RPMI8226 (cell line): Measurements from ENCODE around the gene CLDN14.
A peak's percentile ranks its signal among the peaks of the same experiment; 100 is the strongest.

Experiments
- DNase-seq: peaks from one replicate; pipeline ENCODE4 v3.0.0-alpha.2; 2015

Gene CLDN14, protein sequence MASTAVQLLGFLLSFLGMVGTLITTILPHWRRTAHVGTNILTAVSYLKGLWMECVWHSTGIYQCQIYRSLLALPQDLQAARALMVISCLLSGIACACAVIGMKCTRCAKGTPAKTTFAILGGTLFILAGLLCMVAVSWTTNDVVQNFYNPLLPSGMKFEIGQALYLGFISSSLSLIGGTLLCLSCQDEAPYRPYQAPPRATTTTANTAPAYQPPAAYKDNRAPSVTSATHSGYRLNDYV

DNA sequence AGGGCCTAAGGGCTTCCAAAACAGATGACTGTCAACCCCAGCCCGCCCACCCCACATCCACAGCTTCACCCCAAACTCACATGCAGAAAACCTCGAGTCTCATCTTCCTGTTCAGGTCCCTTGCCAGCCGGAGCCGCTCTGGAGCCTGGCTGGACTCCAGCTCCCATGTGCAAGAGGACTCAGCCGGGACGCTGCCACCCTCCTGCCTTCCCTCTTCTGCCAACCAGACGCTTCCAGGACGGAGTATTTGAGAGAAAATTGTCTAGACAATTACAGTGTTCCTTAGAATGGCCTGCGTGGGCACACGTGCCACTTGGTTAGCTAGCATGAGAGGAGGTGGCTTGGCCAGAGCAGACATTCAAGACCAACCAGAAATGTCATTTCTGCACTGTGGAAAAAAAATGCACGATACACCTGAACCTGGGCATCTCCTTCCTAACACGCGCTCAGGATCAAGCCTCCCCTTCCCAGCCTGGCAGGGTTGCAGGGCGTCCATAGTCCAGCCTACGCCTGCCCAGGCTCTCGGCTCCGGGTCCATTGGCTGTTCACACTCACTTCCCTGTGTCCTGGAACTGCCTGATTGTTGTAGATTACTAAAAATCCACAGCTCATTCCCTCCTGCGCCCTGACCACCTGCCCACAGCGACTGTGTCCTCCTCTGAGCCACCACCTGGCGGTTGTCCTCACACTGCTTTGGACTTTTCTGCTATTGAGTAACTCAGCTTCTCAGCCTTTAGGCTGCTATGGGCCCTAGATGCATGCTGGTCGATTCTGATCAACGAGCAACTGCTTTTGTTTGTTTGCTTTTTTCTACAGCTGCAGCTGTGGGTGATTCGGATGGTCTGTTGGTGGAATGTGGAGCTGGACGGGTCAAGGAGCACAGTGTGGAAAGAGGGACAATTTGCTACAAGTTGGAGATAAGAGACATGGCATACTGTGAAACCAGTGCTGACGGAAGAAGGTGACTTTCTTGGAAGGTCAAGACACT, at the start of gene CLDN14:
CLDN14 (minus strand) TSS at position 708 of the 988 bp plus-strand sequence. CDS start 18,427 bp downstream, outside the sequence.
- DNase-seq, result no peak

DNA sequence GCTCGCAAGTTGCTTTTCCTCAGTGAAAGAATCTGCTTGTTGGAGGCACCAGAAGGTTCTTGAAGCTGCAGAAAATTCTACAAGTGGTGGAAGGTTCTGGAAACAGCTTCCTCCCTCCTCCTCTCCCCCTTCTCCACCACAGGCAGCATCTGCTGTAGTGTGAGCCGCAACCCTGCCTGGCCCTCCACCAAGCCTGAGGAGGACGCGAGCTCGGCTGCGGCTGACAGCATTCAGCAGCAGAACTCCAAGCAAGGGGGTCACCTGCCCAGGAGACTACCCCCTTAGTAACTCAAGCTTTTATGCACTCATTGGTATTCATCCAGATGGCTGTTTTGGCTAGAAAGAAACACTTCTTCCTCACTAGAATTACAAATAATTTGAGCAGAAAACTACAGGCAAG, 48.8 kb upstream of the CLDN14 start:
- no peak for DNase-seq

DNA sequence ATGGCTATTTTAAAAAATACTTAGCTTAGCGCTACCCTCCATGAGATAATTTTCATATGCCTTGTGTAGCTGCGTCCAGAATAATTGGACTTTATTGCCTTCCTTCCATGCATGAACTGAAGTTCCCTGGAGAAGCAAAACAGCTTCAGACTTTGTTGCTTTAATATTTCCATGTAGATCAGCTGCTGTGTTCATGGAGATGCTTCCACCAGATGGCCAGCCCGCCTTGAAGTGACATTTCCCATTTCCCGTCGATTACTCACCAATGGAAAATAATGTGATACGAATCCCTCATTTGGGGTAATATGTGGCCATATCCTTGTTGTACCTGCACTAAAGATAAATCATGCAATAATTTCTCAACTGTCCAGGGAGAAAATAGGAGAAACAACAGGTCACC, 47.4 kb upstream of the CLDN14 start:
- DNase-seq, result no peak

DNA sequence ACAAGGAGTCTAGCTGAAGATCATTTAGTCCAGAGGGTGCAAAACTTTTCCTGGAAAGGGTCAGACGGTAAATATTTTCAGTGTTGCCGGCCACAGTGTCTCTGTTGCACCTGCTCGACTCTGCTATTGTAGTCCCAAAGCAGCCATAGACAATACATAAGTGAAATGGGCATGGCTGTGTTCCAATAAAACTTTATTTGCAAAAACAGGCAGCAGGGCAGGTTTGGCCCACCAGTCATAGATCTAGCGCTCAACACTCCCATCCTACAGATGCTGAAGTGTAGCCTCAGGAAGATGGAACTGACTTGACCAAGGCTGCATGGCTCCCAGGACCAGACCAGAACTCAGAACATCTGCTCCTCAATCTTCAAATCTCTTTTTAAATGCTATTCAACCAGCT, 46.2 kb upstream of the CLDN14 start:
- no peak for DNase-seq

DNA sequence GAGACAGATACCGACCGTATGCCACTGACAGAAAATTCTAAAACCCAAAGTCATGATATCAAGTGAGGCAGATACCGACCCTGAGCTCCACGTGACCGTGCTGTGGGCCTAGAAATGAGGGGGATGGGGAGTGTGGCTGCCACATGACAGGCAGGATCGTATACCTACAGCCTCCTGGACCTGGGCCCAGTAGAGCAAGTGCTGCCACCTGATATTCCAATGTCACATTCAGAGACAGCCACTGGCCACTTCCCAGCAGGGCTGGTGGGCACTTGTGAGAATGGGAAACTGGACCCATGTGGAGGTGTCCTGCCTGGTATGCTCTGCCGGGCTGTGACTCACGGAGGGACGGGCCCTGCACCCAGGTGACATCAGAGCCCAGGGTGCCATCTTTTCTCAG, 44.6 kb upstream of the CLDN14 start:
- no peak for DNase-seq

DNA sequence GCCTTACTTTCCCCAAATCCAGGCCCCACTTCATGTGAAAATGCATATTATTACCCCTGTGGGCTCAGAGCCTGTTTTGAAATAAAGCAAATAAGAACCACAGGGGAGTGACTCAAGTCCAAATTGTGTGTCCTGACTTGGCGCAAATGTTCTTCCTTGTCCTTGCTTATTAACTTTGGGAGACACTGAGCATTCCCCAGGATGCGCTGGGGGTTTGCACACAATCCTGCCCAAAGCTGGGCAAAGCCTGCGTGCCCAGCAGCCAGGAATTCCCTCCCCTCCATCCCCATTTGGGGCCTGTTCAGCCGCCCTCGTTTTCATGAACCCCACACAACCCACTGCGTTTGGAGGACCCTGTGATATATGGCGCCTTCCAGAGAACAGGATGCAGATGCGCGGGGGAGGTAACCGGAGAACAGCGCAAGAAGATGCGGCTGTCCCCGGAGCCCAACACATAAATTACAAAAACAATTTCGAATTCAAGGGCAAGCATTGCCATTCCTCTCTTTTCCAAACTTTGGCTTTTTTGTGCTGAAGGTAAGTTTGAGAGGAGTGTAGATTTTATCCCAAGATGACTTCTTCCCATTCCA, 42.4 kb upstream of the CLDN14 start:
- DNase-seq, result no peak

DNA sequence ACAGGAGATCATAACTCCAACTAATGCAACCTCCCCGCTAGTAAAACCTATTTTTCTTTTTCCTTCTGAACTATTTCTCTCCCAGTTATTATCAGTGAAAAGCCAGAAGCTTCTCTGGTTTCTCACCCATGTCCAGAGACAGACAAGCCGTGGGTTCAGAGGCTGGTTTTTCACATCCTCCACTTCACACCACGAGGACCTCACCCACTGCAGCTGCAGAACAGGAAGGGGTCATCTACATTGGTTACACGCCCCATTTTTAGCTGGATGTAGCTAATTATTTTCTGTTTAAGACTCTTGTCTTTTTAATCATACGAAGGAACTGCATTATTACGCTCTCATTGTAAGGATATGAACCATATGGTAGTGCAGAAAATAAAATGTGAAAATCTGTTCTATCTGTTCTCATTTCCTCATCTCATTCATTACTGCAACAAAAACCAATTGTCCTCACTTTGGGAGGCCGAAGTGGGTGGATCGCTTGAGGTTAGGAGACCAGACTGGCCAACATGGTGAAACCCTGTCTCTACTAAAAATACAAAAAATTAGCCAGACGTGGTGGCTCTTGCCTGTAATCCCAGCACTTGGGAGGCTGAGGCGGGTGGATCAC, 39.1 kb upstream of the CLDN14 start:
- DNase-seq, result no peak

DNA sequence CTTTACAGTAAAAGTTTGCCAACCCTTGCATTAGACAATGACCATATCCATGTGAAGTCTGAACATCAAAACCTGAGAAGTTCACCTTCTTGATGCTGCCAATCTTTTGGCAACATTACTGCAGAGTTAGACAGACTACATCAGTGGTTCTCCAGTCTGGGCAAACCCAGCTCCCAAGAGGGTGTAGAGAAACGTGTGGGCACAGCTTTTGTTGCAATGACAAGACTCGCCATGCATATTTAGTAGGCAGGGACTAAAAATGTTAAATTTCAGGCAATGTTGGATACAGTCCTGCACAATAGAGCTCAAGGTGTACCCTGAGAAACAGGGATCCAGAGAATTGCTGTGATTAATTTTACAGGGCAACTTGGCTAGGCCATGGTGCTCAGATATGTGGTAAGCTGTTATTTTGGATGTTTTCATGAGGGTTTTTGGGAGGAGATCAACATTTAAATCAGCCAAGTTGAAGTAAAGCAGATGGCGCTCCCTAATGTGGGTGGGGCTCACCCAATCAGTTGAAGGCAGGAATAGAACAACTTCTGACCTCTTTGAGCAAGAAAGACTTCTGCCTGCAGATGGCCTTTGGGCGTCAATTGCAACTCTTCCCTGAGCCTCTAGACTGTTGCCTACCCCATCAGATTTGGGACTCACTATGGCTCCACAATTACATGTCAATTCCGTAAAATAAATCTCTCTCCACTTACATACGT, 37.6 kb upstream of the CLDN14 start:
- DNase-seq, result no peak

DNA sequence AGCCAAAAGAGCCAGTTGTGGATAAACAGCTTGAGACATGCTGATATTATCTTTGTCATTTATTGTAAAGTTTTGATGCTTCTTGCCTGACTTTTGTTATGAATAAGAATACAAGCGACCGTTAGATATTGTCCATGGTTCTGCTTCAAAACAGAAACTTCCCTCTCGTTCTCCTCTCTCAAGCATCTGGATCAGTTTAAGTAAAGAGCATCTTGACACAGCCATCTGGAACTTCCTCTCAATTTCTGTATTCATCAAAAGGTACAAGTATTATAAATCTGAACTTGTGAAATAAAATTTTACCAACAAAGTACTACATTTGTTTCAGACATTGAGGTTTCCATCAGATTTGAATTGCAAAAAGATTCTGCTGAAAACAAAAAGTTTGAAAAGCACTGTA, 36.4 kb upstream of the CLDN14 start:
- DNase-seq, result no peak

DNA sequence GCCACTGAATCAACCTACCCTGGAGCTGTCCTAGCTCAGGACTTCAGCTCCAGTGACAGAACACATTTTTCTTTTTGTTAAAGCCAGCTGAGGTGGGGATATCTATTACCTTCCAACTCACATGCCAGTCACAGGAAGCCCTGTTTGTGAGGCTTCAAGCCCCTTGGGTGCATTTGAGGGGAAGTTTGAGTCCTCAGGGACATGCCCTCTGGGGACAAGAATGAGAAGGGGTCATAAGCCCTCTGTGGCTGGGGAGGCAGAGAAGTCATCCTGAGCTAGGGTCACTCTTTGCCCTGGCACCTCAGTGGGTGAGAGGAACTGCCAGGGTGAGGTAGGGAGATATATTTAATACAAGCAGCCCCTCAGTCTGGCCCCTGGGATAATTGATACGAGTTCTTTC, 33.5 kb upstream of the CLDN14 start:
- DNase-seq, result no peak

DNA sequence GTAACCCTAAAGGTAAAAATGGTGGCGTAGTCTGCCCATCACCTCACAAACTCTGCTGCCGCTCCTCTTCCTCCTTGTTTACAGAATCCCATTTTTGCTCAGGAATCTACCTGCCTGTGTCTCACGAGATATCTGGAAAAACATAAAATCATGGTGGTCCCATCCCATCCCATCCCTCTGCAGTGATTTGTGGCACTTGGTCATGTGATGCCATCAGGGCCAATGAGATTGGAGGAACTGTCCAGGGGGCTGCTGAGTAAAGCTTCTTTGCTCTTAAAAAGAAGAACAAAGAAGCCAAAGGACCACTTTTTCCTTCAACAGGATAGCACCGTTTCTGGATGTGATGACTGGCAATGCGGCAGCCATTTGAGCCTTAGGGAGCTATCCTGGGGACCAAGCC, 33.0 kb upstream of the CLDN14 start:
- no peak for DNase-seq

DNA sequence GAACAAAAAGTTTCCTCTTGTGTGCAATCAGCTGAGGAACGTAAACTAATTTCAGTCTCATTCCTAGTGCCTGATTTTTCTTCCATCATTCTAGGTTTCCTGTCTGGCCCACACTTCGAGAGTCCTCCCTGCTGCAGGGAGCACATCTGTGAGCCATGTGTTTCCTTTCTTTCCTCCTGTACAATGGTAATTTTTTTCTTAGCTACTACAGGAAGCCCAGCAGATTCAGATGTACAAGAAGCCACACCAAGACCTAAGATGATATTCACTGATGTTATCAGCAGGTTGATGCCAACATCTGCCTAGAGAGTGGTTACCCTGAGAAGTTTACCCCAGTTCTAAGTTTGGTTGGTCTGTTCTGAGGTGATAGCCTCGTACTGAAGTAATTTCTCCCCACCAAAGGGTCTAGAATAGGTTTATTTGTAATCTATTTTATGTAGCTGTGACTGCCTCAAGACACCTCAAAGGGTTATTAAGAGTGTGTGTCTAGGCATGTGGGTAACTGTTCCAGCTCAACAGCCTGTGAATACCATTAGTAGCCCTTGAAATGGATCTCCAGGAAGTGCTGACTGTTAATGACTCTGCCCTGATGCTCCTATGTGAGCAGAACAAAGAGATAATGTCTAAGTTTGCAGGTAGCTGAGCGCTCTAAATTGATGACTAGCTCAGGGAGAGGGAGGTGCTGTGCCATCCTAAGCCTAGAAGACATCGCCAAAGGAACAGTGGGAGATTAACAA, 31.7 kb upstream of the CLDN14 start:
- DNase-seq, result no peak

DNA sequence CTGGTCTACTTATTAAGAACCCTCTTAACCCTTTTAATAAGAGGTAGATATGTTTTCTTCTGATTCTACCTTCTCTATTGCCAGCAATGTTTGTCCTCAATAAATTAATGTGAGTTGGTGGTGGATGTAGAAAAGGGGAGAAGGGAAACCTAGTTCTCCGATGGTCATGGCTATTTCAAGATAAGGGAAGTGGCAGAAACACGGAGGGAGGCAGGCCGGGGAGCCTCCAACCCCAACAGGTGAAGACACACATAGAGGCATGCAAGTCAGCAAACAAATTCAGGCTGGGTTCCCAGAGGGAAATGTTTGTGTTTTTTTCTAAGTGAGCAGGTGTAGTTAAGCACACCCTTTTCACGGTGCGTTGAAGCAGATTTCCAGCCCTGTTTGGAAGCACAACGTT, 31.0 kb upstream of the CLDN14 start:
- no peak for DNase-seq

DNA sequence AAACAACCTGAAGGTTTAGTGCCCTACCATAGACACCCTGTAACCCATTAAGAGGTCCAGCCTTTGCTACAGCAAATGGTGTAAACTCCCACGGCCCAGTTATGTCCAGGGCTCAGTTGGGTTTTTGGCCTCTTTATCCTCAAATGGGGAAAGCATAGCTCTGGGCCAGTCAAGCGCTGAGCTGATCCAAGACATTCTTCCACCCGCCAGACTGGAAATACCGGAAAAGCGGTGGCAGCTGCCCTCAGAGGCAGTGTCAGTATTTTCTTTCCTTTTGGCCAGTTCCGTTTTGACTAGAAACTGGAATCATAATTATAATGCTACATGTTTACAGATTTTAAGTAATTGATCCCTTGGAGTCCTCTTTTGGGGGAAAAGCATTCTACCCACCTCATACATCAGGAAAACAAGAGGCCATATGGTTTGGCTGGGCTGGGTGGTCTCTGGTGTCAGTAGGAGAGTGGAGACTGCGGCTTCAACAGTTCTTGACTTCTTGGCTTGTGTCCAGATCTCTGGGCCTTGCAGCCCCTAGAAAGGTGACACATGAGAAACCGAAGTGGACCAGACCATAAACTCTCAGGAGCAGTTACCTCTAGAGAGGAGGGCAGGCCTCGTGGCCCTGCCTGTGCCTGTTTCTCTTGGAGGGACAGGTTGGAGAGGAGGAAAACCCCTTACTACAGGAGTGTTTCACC, 30.2 kb upstream of the CLDN14 start:
- no peak for DNase-seq

DNA sequence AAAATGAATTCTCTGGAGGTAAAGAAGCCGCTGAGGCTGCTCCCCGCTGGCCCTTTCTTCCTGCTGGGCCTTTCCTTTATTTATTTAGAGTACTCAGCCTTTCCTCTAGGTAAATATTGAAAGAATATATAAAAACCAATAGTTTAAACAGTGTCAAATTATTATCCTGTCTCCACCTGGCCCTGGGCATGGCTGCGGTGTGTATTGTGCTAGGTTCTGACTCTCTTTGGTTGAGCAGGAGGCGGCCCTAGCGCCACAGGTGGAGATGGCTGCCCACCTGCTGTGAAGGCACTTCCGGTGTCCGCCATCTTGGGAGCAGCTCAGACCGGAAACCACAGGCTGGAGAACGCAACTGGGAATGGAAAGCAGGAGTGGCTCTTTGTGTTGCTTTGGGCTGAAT, 29.0 kb upstream of the CLDN14 start:
- DNase-seq, result no peak

DNA sequence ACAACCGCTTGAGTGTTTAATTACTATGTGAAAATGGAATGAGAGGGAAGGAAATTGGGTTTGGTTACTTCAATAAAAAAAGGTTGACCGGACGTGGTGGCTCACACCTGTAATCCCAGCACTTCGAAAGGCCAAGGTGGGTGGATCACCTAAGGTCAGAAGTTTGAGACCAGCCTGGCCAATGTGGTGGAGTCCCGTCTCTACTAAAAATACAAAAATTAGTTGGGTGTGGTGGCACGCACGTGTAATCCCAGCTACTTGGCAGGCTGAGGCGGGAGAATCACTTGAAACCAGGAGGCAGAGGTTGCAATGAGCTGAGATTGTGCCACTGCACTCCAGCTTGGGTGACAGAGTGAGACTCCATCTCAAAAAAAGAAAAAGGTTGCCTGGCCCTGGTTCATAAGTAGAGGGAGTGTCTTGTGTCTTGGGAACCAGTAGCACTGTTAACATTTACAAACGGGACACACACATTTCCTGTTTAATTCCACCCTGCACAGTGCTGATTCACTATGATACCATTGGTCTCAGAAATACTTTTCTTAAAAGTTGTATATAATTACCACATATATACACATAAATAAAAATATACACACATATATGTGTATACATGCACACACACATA, 27.6 kb upstream of the CLDN14 start:
- no peak for DNase-seq

DNA sequence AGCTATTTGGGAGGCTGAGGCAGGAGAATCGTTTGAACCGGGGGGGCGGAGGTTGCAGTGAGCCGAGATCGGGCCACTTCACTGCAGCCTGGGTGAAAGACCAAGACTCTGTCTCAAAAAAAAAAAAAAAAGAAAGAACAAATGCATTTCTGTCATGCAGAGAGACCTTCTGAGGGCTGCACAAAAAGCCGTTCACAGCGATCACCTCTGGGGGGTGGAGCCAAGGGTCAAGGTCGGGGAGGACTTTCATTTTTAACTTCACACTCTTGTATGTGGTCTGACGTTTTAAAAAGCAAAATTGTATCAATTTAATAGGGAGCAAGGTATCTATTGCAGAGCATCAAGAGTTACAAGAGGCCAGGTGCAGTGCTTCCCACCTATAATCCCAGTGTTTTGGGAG, 26.6 kb upstream of the CLDN14 start:
- no peak for DNase-seq

DNA sequence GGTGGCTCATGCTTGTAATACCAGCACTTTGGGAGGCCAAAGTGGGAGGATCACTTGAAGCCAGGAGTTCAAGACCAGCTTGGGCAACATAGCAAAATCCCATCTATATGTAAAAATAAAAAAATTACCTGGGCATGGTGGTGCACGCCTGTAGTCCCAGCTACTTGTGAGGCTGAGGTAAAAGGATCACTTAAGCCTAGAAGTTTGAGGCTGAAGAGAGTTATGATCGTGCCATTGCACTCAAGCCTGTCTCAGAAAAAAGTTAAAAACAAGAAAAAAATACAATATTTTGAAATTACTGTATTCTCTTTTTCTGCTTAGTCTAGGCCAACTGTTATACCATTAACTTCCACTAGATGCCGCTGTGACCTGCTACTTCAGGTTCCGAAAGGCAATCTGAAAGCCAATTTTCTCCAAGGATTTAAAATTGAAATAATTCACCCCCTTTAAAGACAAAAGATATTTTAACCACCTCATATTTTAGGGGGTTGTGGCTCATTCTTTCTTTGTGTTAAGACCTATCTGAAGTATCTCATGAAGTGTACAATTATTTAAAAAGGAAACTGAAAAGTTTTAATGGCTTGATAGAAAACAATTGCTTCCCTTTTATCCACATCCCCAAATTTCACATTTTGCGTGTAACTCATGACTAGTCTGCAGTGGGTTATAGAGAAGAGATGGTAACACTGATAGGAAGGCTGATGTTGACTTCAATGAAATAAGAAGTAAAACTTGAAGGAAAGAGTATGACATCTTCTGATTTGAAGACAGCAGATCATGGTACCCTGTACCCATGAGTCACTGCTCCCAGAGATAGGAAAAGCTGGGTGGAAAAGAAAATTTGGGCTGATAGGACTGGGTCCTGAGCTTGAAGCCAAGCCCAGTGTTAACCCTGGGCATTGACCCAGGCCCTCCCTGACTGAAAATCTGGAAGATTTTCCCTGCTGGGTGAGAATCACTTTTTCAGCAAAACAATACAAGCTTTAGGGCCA, 24.4 kb upstream of the CLDN14 start:
- DNase-seq, result peak; percentile 58

DNA sequence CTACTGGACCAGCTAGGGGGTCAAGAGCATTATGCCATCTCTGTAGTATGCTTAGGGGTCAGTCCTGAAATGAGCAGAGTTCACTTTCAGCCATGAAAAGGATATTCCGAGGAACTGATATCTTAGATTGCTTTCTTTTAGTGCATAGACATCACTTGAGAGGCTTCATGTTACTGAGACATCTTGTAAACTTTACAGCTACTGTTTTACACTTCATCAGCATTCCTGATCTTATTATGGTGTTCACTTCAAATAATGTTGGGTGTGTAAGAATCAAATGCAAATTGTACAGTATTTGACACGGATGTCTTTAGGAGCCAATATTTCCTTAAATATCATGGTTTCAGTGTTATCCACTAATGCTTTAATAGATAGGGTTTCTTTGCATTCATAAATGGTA, 22.4 kb upstream of the CLDN14 start:
- no peak for DNase-seq

DNA sequence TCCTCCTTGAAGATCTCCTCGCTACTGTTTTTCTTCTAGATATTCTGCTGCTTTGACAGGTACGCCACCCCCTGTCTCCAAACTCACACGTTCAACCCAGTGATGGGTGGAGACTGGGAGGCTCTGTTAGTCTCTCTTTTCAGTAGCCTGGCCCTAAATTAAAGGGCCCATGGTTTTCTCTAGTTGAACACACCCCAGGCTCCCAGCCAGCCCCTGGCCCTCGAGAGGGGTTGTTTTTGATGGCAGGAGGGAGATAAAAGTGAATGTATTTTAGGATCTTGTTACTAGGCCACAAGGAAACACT, 21.6 kb upstream of the CLDN14 start:
- no peak for DNase-seq
